Cerebellar cortex (tissue), 1 donor: ENCODE results near the gene ANKLE1.

ENCODE experiments used
- DNase-seq: peaks from one replicate; pipeline ENCODE4 v3.0.0-alpha.2; 2015; ENCODE audit warnings: low spot score

The ANKLE1 gene

DNA sequence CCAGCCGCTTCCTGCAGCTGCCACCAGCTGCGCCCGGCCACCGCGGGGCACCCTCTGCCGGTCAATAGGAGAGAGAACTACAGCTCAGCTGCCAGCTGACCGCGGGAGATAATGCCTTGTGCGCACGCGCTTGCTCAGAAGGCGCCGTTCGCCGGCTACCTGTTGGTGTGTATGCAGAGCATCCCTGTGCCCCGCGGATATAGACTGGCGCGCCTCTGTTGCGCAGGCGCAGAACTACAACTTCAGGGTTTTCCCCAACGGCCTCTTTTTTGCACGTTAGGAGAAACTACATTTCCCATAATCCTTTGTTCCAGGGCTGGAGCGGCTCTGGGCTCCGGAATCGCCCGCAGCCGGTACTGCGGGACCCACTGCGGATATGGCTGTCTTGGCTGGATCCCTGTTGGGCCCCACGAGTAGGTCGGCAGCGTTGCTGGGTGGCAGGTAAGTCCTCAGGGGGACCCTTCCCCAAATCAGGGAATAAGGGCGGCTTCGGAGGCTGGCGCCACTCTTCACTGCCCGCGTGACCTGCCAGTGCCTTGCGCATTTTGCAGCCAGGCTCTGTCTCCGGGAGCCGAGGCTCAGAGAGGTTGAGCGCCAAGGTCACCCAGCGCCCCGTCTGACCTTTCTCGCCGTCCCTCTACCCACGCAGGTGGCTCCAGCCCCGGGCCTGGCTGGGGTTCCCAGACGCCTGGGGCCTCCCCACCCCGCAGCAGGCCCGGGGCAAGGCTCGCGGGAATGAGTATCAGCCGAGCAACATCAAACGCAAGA lies 24.0 kb downstream of the ANKLE1 start, which contains the start of gene MRPL34:
Gene MRPL34, plus strand, starts transcription at position 356 of the 768 bp plus-strand sequence. Its CDS starts 21 bp downstream, at position 377.
- peak; percentile 99 for DNase-seq

GRCh38 chr19:17306285-17306714 lies 24.6 kb downstream of the ANKLE1 start:
- no peak for DNase-seq

DNA sequence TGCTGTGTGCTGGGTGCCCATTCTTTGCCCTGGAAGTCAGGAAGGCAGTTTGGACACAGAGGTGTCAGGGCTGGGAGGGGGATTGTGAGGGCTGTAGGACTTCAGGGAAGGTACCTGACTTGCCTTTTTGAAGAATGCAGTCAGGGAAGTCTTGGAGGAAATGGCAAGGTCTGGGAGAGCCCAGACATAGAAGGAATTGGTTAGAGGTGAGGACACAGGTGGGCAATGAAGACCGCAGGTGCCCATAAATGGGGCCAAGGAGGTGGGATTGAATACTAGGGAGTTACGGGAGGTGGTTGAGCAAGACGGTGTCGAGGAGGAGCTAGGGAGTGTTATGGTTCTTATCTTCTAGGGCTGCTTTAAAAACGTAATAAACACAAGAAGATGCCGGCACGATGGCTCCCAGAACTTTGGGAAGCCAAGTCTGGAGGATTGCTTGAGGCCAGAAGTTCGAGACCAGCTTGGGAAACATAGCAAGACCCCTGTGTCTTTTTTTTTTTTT lies 26.2 kb downstream of the ANKLE1 start:
- DNase-seq: no peak

DNA sequence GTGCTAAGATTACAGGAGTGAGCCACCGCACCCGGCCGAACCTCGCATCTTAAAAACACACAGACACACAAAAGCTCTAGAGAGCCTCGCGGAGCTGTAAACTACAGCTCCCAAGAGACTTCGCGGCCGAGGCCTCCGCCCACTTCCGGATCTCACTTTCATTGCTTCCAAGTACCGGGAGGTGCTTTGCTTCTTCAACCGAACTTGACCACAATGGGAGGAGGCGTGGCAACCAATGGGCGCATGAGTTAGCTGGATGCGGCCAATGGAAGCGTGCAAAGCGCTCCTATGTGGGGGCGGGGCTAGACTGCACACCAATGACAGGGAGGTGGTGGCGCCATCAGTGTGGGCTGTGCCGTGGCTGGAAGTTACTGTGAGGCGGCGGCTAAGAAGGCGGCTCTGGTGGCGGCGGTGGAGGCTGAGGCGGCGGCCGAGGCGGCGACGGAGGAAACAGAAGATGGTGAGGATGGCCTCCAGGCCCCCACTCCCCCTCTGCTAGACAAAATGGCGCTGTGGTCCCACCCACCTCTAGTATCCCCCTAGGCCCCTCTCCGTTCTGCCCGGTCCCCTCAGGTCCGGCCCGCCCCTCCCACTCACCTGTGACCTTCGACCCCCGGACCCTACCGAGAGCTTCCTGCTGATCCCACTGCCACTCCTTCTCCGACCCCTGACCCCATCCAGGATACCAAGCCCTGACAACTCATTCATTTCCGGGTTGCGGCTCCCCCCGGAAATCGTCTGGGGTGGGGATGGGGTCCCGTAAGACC lies 27.7 kb downstream of the ANKLE1 start, which contains the start of gene DDA1:
Gene DDA1, plus strand, starts transcription at position 366 of the 767 bp plus-strand sequence. Its CDS starts 92 bp downstream, at position 458.
- peak; percentile 100 for DNase-seq

DNA sequence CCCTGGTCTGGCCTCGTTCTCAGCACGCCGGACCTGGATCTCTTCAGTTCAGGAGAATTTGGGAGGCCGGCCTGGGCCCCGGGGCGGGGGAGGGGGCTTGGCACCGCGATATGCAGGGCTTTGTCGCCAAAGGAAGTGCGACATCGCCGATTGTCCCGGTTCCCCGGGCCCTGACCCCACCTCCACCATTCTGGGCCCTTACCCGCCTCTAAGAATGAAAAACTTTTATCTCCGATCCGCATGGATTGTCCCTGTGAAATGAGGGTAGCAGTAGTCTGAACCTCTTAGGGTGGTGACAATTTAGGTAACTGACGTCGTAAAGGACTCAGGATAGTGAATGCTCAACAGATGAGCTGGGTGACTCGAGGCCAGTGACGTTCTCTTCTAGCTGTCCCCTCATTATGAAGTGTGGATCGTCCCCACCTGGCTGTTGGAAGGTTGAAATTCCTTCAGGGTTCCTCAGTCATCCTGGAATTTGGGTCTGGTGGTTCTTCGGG lies 28.3 kb downstream of the ANKLE1 start:
- DNase-seq: no peak

DNA sequence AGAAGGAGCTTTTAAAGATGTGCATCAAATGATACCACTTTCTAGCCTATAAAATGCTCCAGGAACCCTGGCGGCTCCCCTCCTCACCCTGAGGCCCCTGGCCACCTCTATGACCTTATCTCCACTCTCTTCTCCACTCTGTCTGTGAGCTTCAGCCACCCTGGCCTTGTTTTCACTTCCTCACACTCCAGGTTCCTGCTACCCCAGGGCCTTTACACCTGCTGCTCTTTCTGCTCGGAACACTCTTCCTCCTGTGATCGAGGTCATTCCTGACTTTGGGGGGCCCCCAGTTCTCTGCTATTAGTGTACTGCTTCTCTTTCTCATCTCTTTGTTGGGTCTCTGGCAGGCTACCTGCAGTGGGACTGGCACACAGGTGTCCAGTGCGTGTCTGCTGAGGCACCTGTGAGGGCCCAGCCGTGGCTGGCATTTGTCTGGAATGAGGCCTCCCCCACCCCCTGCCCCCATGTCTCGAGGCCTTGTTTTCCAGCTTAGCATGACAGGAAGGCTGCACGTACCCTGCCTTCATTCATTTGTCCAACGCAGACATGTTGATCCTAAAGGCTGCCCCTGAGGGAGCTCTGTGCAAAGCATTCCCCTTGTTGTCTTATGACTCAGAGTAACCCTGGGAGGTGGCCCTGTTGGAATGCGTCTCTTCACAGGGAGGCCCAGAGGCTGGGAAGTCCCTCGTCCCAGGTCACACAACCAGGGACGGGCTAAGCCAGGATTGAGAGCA lies 29.9 kb downstream of the ANKLE1 start:
- no peak for DNase-seq

DNA sequence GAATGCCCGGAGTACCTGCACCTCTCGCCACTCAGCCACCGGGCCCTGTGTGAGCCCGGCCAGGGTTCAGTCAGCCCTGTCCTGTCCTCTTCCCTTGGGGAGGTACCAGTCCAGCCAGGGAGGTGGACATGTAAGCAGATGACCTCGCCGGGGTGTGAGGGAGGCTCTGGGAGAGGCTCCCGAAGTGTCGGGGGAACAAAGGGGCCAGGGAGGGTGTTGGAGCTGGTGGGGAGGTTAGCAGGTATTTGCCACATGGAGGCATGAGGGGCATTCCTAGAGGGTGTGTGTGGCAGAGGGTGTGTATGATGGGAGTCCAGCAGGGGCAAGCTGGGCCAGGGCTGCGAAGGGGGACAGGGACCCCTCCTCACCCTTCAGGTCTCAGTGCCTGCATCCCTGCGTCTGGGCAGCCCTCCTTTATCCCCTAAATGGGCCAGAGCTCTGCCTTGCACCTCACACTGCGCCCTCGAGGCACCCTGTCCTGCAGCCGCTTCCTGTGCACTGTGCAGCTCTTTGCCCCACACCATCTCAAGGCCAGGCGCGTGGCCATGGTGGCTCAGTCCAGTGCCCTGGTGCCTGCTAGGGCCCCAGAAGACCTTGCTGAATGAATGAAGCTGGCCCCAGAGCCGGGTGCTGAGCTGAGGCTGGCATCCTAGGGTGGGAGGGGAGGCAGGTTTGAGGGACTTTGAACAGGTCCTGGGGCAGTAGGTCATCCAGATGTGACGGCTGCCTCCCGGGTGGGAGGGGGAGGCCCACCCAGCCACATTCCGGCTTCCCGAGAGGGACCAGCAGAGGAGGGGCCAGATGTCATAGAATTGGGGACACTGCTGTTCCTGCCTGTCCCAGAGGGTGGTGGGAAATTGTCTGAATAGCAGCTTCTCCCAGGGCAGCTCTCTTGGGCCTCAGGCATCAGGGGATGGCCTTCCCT lies 30.8 kb downstream of the ANKLE1 start:
- DNase-seq: no peak

DNA sequence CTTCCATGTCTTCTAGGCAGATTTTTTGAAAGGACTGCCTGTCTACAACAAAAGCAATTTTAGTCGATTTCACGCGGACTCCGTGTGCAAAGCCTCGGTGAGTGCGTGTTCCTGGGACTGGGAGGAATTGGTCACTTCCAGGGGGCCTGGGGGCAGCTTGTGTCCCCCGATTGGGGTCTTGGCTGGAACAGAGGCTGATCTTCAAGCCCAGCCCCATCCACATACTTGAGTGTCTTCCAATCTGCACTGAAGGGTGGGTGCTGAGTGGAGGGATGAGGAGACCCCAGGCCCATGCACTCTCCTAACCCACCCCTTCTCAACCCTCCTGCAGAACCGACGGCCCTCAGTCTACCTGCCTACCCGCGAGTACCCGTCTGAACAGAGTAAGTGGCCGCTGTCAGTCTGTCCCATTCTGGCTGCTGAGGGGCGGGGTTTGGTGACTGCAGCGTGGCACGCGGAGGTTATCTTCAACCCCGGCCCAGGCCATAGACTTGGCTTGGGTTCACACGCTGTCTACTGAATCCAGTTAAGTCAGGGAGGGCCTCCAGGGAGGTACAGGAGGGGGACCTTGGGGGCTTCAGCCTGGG lies 32.4 kb downstream of the ANKLE1 start:
- DNase-seq: no peak

DNA sequence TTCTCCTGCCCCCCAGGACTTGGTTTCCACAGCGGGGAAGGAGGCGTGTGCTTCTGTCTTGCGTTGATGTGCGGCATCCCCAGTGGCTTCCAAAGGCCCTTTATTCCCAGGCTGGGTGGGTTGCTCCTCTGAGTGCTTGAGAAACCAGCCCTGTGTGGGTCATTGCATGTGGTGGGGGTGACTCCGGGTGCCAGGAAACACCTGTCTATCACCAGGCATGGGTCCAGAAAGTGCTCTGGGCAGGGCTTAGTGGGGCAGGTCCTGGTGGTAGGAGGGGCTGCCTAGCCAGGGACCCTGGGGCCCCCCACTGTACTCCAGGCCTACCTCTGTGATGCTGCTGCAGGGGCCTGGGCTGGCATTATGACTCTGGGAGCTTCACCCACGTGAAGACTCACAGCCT lies 37.3 kb downstream of the ANKLE1 start:
- DNase-seq: no peak

GRCh38 chr19:17319473-17320238 lies 38.0 kb downstream of the ANKLE1 start:
- no peak for DNase-seq

- no peak for DNase-seq
These were observed 38.7 kb downstream of the ANKLE1 start for GRCh38 chr19:17320435-17320834.

DNA sequence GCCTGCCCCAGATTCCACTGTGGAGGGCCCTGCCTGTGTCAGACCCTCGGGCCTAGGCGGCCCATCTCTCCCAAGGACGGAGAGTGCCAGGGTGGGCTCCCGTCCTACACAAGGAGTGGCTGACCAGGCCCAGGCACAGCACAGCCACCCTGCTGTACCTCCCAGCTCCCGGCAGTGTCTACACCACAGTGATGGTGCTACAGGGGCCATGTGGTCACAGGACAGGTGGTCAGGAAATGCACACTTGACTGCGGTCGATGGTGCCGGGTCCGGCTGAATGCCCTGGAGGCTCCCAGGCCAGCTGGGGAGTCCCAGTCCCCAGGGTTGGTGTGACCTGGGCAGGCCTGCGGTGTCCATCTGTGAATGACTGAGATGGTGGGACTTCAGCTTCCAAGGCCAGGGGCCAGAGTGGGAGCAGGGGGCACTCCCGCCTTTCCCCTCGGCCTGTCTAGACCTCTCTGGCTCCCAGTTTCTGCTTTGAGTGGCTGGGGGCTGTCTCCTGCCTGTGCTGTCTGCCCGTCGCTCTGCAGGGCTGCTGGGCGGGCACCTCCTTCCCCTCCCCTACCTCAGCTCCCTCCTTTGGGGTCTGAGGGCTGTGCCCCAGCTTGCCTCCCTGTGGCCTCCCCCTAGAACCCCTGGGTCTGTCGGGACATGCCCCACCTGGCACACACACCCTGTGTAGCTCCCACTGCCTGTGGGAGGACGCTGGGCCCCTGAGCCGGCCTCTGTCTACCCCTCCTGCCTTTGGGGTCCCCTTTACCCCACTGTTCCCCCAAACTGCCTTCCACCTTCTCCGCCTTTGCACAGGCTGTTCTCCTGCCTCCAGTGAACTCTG lies 40.2 kb downstream of the ANKLE1 start:
- no peak for DNase-seq

GRCh38 chr19:17322854-17323253 lies 41.2 kb downstream of the ANKLE1 start:
- no peak for DNase-seq

- DNase-seq: no peak
These were observed 41.7 kb downstream of the ANKLE1 start for GRCh38 chr19:17323300-17323963.

DNA sequence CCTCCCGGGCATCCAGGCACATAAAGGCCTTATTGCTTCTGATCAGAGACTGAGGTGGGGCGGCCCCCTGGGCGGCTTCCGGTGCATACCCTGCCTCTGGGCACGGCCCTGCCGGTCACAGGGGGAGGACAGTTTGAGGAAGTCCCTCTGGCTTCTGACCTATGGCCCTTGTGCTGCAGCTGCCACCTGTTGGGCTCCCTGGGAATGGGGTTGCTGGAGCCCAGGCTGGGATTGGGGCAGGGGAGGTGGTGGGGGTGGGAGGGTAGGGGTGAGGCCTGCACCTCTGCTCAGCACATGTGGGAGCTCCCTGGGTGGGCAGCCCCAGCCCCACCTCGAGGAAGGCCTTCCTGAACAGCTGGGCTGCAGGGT lies 42.2 kb downstream of the ANKLE1 start:
- DNase-seq: no peak

GRCh38 chr19:17324357-17325114 lies 42.8 kb downstream of the ANKLE1 start:
- no peak for DNase-seq

GRCh38 chr19:17325133-17325532 lies 43.4 kb downstream of the ANKLE1 start:
- no peak for DNase-seq
